HG02884 (cell line): ENCODE data around the gene LANCL3.
"Not testable (repeated sequence)": the region's sequence is repeated elsewhere in the genome, so short reads cannot be mapped to it uniquely, and the experiment has no call there.

ENCODE experiments used
- ATAC-seq: cut with Tn5 transposase; IDR thresholded peaks from one replicate; pipeline ENCODE4 v1.9.1; 2021; ENCODE audit warnings: mild to moderate bottlenecking, moderate library complexity; ENCODE audit not compliant: unreplicated experiment

The LANCL3 gene

DNA sequence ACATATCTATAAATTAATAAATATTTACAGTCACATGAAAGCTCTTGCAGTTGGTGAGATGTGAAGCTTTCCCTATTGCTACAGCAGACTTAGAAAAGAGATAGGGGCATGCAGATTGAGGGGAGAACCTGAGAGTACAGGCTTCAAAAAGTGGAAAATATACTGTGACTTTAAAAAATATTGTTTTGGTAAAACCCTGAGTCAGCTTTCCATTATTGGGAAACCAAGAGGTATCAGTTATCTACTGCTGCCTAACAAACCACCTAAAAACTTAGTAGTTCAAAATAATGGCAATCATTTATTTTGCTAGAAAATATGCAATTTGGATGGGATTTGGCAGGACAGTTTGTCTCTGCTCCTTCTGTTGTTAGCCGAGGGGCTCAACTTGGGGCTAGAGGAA lies 38.3 kb downstream of the LANCL3 start:
- ATAC-seq: no peak

DNA sequence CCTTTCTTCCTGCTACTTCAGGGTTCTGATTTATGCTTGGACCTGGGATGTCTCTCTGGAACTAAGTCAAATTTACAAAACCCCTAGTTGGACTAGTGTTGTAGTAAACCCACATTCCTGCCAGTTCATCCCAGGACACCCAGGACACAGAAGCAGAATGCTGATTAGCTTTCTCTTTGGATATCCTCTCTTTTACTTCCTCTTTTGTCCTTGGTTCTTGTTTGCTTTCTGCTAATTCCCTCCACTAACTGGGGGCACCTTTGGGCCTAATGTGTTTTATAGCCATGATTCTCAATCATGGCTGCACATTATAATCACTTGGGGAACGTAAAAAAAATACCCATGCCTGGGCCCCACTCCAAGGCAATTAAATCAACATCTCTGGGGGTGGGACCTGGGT lies 42.5 kb downstream of the LANCL3 start:
- no peak for ATAC-seq

DNA sequence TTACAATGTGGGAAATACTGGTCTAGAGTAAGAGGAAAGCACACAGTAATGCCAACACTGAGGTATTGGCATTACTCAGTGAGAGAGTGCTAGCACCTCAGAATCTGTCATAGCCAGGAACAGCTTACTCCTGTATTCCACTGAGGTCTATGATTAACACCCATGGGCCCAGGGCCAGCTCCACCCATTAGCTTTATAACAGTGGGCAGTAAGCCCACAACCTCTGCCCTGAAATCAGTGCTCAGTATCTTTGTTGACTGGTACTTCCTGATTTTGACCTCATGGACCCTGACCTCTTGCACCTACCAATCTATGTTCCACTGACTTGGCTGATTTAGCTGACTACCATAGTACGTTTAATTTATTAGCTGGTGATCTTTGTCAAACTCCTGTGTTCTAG lies 56.1 kb downstream of the LANCL3 start:
- ATAC-seq: no peak

DNA sequence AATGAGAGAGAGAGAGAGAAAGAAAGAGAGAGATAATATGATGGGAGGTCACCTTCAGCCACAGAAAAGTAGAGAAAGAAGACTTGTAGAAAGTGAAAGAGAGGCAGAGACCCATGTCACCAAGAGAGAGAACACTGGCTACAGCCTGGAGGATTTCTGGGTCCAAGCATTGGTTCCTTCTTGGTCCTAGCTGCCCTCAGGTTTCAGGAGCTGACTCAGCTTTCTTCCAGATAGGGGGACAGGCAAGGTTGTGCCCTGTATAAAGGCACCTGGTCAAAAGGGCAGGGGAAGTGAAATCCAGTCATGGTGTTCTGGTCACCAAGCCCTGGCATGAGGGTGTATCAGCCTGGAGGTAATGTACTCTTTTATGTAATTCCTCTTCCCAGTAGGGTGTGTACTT lies 66.6 kb downstream of the LANCL3 start:
- ATAC-seq: no peak

DNA sequence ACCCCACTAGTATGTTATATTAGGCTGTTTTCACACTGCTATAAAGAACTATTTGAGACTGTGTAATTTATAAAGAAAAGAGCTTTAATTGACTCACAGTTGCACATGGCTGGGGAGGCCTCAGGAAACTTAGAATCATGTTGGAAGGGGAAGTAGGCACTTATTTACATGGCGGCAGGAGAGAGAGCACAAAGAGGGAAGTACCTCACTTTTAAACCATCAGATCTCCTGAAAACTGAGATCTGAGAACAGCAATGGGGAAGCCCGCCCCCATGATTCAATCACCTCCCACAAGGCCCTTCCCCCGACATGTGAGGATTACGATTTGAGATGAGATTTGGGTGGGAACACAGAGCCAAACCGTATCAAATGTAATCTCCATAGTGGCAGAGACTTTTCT lies 68.7 kb downstream of the LANCL3 start:
- ATAC-seq: no peak

DNA sequence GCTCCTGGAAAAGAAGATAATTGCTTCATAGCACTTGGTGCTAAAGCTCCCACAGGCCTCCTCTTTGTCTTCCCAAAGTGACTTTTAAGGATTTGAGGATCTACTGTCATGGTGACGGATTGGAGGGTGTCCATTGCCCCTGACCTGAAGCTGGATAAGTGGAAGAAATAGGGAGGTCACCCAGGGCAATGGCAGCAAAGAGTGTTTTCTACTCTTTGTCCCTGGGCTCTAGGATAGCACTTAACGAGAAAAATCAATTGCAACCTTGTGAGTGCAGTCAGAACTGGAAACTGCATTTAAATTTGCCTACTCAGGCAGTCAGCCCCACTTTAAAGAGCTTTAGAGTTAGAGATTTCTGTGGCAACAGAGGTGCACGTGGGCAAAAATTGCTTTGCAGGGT lies 70.4 kb downstream of the LANCL3 start:
- ATAC-seq: no peak

DNA sequence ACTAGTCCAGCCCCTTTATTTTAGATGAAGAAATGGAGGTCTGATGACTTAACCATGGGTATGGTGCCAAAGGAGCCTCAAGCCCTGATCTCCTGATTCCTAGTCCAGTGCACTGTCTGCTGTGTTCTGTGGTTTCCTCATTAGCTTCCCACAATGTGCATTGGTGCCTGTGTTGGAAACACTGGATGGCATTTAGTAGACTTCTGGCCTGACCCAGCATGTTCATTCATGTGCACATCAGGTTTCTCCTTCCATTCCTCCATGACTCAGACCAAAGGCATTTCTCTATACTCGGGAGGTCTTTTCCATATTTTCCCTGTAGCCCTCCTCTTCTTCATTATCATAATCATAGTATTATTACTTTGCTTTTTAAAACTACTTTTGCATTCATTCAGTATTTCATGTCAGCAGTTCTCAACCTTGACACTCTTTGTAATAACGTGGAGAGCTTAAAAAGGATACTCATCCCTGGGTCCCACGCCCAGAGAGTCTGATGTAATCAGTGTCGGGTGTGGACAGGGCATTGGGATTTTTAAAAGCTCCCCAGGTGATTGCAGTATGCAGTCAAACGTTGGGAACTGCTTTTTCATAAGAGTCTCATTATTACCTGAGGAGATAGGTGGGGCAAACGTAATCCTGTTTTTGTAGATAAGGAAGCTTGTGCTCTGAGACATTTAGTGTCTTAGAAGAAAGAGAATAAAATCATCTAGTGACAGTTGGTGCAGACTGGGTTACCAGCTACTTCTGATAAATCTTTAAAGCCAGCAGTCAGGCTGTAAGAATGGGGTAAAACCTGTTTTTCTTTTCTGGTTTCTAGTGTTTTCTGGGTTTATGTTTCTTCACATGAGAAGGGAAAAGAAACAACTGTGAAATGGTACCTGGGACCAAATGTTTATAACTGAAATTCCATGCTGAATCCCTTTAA lies 73.2 kb downstream of the LANCL3 start:
- no peak for ATAC-seq

DNA sequence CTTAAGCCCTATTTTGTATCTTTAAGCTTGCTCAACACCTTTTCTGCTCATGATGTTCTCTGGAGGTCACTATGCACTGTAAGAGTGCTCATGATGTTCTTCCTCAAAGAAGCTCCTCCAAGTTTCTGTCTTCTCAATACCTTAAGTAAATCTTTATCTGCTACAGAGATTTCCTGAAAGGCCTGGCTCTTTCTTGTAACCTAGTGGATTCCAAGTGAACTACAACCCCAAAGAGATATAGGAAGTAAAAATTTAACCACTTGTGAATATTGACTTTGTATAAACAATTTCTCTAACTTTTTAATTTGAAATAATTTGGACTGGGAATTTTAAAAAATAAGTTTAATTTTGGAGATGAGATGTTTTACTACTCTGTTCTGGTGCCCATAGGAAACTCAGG lies 74.8 kb downstream of the LANCL3 start:
- ATAC-seq: no peak

DNA sequence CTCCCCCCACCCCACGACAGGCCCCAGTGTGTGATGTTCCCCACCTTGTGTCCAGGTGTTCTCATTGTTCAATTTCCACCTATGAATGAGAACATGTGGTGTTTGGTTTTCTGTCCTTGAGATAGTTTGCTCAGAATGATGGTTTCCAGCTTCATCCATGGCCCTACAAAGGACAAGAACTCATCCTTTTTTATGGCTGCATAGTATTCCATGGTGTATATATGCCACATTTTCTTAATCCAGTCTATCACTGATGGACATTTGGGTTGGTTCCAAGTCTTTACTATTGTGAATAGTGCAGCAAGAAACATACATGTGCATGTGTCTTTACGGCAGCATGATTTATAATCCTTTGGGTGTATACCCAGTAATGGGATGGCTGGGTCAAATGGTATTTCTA lies 79.4 kb downstream of the LANCL3 start:
- not testable (repeated sequence) for ATAC-seq

DNA sequence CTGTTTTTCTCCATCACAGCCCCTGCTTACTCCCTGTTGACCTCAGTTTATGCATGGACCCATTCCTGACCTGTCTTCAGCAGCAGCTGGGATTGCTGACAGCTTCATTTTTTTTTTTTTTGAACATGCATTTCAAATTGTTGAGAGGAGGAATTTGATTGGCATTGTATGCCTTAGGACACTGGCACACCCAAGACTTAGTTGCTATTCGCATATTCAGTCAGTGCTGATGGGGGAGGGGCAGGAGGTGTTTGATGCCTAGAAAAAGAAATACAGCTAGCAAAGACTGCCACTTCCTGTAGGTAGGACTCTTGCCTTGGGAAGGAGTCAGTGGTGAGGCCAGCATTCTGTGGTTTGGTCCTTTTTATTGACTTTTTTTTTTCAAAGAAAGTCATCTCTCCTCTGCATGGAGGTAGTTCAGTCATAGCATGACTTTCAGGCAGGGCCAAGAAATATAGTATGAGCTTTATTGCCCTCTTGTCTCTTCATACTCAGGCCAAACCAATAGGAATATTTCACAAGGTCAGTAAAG lies 80.5 kb downstream of the LANCL3 start:
- ATAC-seq: no peak

DNA sequence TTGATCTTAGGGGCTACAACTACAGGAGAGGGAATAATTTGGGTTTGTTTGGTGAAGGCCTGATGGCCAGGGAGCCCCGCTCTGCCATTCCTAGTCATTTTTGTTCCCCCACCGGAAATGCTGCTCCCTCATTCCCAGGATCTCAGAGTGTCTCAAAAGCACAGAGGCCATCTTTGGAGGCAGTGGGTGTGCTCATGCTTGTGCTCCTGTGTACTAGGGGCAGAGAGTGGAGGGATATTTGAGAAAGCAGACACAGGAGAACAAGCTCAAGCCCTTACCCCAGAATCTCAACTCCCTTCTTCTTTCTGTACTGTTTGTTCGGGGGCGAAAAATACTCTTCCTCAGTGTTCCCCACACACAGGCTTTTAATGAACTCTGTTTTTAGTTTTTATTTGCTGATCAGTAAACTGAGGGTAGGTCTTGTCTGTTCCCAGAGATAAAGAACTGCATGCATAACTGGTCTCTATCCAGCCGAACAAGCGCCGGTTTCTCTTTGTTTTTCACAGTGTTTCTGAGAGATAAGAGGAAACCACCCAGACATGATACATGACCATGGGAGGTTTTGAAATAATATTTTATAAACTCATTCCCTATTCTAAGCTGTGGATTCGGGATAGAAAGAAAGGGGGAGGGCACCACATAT lies 81.2 kb downstream of the LANCL3 start:
- ATAC-seq: no peak

DNA sequence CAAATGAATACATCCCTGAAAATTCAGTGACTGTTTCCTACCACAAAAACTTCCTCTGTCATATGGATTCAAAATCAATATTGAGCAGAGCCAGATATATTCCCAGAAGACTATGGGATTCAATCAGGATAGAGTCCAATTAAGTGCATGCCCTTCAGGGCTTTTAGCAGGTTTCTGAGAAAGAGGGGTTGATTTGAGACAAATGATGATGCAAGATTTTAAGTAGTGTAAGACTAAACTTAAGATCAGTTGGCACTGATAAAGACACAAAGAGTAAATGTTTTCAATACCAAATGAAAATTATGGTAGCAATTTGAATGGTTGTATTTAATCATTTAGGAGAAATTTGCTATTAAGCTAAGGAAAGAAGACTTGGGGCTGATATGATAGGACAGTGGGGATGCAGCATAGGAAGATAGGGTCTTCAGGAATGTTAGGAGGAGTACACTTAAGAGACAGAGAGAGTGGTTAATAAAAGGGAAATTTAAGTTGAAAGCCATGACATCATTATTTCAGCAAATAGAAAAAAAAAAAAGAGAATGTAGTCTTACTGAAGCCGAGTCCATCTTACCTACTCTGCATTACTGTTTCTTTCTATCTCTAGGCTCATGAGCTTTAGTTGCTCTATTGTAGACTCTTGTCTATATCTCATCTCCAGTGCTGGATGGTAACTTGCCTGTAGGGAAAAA lies 82.1 kb downstream of the LANCL3 start:
- no peak for ATAC-seq

DNA sequence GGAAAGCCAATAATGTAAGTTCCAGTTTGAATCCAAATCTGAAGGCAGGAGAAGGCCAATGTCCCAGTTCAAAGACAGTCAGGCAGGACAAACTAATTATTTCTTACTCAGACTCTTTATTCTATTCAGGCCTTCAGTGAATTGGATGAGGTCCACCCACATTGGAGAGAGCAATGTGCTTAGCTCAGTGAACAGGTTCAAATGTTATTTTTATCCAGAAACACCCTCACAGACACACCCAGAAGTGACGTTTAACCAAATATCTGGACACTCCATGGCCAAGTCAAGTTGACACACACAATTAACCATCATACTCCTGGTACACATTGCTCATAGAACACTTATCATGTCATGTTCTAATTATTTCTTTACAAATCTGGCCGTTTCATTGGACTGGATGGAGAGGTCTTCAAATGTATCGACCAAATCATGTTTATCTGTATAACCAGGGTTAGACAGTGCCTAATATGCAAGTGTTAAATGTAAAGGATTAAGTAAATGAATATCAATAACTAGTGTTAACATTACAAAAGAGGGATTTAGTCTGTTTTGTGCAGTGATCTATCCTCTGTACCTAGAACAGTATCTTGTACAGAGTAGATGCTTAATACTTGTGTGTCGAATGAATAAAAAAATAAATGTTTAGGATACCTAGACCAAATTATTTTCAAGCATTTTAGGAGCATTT lies 87.0 kb downstream of the LANCL3 start:
- ATAC-seq: no peak

DNA sequence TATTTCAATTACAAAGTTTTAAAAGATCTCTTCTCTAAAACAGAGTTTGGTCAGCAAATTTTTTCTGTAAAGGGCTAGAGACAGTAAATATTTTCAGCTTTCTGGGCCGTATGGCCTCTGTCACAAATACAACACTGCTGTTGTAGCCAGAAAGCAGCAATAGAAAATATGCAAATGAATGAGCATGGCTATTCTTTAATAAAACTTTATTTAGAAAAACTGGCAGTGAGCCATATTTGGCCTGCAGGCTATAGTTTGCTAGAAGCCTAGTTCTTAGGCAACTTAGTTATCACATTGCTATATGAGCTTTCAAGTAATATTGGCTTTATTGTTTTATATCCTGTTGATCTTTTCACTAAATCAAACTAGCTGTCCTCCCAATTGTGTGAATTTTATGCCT lies 87.6 kb downstream of the LANCL3 start:
- ATAC-seq: no peak

DNA sequence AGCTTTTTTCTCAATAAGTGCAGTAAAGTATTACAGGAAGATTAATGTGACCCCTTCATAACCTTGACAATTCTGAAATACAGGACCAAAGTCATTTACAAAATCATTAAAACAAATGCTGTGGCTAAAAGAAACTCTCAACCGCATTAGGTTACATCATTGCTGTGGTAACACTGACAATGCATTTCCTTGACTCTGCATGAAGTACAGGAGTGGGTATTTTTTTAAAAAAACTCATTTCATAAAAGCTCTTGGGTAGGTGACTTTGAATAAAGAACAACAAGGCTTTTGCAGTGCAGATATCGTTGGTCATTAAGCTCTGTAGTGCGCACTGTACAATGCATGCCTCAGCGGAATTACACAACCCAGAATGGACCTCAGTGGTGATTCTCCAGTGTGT lies 90.7 kb downstream of the LANCL3 start:
- no peak for ATAC-seq

DNA sequence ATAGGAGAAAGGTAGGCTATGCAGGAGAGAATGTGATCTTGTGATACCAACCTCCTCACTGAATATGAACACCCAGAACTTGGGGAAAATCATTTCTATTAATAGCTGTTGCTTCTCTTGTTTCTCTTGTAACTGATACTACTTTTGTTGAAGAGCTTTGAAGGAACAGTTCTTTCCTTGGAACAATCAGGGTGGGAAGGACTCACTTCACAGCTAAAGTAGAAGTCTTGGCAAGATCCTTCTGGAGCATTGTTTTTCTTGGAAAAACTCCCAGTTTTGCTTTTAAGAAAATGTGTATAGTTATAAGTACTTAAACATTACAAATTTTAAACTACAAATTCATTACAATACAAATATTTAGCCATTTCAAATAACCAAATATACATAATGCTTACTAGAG lies 95.1 kb downstream of the LANCL3 start:
- no peak for ATAC-seq

DNA sequence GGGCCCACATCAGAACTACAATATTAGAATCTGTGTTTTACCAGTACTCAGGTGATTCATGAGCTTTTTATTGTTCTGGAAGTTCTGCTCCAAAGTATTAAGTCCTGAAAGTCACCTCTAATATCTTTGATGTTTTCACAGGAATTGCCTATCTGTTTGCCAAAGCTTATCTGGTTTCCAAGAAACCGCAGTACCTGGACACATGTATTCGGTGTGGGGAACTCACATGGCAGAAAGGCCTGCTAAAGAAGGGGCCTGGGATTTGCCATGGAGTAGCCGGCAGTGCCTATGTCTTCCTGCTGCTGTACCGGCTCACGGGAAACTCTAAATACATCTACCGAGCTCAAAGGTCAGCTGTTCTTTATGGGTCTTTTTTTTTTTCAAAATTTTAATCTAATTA lies 95.7 kb downstream of the LANCL3 start:
- no peak for ATAC-seq

DNA sequence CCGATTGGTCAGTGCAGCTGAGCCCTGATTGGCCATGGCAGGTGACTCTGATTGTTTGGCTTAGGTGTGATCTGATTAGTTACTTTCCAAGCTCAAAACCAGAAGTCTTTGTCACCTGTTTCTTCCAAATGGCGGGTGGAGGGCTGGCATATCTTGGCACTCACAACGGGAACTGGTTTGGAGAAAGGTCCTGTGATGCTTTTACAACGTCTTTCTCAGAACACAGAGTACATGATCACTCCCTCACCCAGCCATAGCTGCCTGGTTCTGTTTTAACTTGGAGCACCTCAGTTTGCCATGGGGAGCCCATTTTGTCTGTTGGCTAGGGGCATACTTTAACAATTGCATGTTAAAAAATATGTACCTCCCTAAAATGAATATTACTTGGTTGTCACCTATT lies 101.1 kb downstream of the LANCL3 start:
- ATAC-seq: no peak

DNA sequence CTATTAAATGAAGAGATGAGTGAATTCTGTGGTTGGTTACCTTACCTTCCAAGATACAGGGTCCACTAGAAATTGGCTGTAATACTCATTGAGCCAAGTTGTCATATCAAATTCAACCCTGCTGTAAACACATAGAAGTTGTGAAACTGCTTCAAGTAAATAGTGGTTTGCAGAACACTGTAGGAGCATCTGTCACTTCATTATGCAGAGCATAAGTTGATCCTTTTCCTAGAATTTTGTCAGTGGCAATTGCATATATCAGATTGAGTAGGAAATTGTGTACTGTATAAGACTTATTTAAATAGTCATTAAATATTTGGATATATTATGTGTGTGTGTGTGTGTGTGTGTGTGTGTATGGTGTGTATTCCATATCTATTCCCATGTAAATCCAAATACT lies 105.3 kb downstream of the LANCL3 start:
- no peak for ATAC-seq

DNA sequence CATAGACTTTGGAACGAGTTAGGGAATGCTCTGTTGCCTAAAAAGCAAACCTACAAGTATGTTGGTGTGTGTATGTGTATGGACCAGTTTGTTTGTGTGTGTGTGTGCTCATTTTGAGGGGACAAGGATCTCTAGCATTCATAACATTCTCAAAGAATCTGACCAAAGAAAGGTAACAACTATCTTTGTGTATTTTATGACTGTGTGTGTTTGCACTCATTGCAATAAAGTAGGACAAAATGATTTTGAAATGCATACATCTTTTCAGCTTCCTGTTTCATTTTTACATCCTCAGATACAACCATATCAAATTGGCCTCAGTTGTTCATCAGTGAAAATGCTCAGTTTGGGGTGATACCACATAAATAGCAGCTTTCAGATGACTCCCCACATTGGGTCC lies 105.8 kb downstream of the LANCL3 start:
- peak; percentile 29 for ATAC-seq

DNA sequence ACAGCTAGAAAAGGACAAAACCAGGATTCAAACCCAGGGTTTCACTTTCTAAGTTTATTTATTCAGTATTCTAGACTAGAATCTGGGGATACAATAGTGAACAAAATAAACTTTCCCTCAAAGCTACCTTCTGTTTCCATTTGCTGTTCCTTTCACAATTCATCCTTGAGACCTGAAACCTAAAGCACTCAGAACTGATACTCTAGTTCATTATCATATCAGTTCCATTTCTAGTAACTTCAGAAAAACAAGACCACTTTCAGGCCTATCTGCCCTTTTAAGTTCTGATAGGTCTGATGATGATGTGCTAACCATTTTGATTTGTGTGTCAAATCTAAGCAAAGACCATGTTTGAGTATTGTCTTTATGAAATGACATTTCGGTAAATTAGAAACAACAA lies 106.3 kb downstream of the LANCL3 start:
- peak; percentile 81 for ATAC-seq
